NCI-H510A (cell line): ENCODE results near the gene MYZAP.

ENCODE experiments used
- DNase-seq: peaks from one replicate; lab custom pipeline; 2025; lab: John Stamatoyannopoulos, UW

Gene MYZAP

GRCh38 chr15:57591822-57592367, at the start of gene MYZAP:
Gene MYZAP (plus strand): TSS chr15:57591904. CDS start chr15:57592035, 131 bp downstream.
- no peak for DNase-seq

- no peak for DNase-seq
Observed at GRCh38 chr15:57542505-57542817, 49.2 kb upstream of the MYZAP start.

GRCh38 chr15:57544848-57545480, 46.7 kb upstream of the MYZAP start:
- no peak for DNase-seq

GRCh38 chr15:57545995-57546394, 45.7 kb upstream of the MYZAP start:
- DNase-seq, result no peak

- no peak for DNase-seq
Observed at GRCh38 chr15:57547243-57547755, 44.4 kb upstream of the MYZAP start.

GRCh38 chr15:57548351-57548750, 43.4 kb upstream of the MYZAP start:
- no peak for DNase-seq

- DNase-seq, result no peak
Observed at GRCh38 chr15:57548835-57549234, 42.9 kb upstream of the MYZAP start.

- no peak for DNase-seq
Observed at GRCh38 chr15:57549935-57550334, 41.8 kb upstream of the MYZAP start.

GRCh38 chr15:57550640-57551039, 41.1 kb upstream of the MYZAP start:
- DNase-seq, result no peak

- no peak for DNase-seq
Observed at GRCh38 chr15:57551715-57552677, 39.7 kb upstream of the MYZAP start.

GRCh38 chr15:57552678-57553334, 38.9 kb upstream of the MYZAP start:
- DNase-seq, result no peak

- DNase-seq, result peak; percentile 42
Observed at GRCh38 chr15:57553526-57553925, 38.2 kb upstream of the MYZAP start.

GRCh38 chr15:57554063-57554811, 37.5 kb upstream of the MYZAP start:
- DNase-seq, result peak; percentile 84

GRCh38 chr15:57554812-57555179, 36.9 kb upstream of the MYZAP start:
- no peak for DNase-seq

- DNase-seq, result no peak
Observed at GRCh38 chr15:57555270-57555669, 36.4 kb upstream of the MYZAP start.

GRCh38 chr15:57556040-57556439, 35.7 kb upstream of the MYZAP start:
- no peak for DNase-seq

GRCh38 chr15:57557267-57557666, 34.4 kb upstream of the MYZAP start:
- DNase-seq, result no peak

GRCh38 chr15:57557810-57558209, 33.9 kb upstream of the MYZAP start:
- DNase-seq, result no peak

GRCh38 chr15:57559875-57560274, 31.8 kb upstream of the MYZAP start:
- no peak for DNase-seq

GRCh38 chr15:57561041-57561711, 30.5 kb upstream of the MYZAP start:
- DNase-seq, result peak; percentile 45

GRCh38 chr15:57562196-57562769, 29.4 kb upstream of the MYZAP start:
- no peak for DNase-seq
